Measurements from ENCODE around the gene TRAPPC8. TPM values are rescaled to one million over a fixed set of nuclear protein-coding genes. Genes with fewer than 3 reads are reported as not detected.
"Not testable (repeated sequence)": the region's sequence is repeated elsewhere in the genome, so short reads cannot be mapped to it uniquely, and the experiment has no call there.

TRAPPC8 gene
- total RNA-seq, 2 experiments from 2014 or later: 24.4 to 26.3 TPM

DNA sequence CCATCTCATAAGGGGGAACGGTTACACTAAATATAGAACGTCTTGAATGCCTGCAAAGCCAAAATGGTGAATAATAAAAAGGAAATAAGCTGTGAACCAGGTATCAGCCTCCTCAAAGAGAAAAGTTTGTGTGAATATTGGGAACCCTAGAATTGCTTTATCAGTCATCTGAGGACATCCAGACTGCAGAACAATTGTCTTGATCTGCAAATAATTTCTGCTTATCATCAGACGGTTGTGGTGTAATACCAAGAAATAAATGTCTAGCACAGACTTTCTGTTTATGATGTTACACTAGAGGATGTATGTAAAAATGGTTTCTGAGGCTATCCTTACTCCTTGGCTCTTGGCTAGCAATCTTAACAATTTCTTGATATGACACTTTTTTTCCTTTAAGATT is 128.8 kb downstream of the TRAPPC8 start:
- H3K36me3 ChIP-seq (ENCODE audit: insufficient read depth, low read length): no peaks in the 10 kb centered on the region
- intact Hi-C loops (cut with DNase I, micrococcal nuclease): no loop called here
- no peaks in the 10 kb centered on the region for H3K36me3 Mint-ChIP-seq (ENCODE audit: low read depth)
- ChIA-PET CTCF (no interaction called here), POLR2A (no interaction called here)
- DNase-seq: no peak
- H3K9me3 ChIP-seq (ENCODE audit: control insufficient read depth in 1 of 2, insufficient read depth in 1 of 2, low read length in 2 of 2): no peaks in the 10 kb centered on the region
- no peak overlapping the region for H3K4me3 ChIP-seq (ENCODE audit: low read length)
- no peaks in the 10 kb centered on the region for H3K27me3 ChIP-seq (ENCODE audit: control insufficient read depth in 1 of 2, insufficient read depth in 2 of 2, low read length in 2 of 2)
- H3K27ac Mint-ChIP-seq: no peak overlapping the region
- H3K27ac ChIP-seq (ENCODE audit: low read depth in 1 of 2, low read length in 2 of 2): no peak overlapping the region
- no peak for ATAC-seq (ENCODE audit: poor library complexity)
- TF ChIP-seq, protein P1, sequence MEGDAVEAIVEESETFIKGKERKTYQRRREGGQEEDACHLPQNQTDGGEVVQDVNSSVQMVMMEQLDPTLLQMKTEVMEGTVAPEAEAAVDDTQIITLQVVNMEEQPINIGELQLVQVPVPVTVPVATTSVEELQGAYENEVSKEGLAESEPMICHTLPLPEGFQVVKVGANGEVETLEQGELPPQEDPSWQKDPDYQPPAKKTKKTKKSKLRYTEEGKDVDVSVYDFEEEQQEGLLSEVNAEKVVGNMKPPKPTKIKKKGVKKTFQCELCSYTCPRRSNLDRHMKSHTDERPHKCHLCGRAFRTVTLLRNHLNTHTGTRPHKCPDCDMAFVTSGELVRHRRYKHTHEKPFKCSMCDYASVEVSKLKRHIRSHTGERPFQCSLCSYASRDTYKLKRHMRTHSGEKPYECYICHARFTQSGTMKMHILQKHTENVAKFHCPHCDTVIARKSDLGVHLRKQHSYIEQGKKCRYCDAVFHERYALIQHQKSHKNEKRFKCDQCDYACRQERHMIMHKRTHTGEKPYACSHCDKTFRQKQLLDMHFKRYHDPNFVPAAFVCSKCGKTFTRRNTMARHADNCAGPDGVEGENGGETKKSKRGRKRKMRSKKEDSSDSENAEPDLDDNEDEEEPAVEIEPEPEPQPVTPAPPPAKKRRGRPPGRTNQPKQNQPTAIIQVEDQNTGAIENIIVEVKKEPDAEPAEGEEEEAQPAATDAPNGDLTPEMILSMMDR (IDR thresholded peaks at IDR 0.05): no peak
- no peak overlapping the region for H3K4me3 Mint-ChIP-seq
- H3K9me3 Mint-ChIP-seq: no peaks in the 10 kb centered on the region
- H3K4me1 Mint-ChIP-seq (ENCODE audit: low read depth): no peaks in the 10 kb centered on the region
- H3K4me1 ChIP-seq (ENCODE audit: insufficient read depth, low read length): no peaks in the 10 kb centered on the region
- H3K27me3 Mint-ChIP-seq: no peaks in the 10 kb centered on the region

DNA sequence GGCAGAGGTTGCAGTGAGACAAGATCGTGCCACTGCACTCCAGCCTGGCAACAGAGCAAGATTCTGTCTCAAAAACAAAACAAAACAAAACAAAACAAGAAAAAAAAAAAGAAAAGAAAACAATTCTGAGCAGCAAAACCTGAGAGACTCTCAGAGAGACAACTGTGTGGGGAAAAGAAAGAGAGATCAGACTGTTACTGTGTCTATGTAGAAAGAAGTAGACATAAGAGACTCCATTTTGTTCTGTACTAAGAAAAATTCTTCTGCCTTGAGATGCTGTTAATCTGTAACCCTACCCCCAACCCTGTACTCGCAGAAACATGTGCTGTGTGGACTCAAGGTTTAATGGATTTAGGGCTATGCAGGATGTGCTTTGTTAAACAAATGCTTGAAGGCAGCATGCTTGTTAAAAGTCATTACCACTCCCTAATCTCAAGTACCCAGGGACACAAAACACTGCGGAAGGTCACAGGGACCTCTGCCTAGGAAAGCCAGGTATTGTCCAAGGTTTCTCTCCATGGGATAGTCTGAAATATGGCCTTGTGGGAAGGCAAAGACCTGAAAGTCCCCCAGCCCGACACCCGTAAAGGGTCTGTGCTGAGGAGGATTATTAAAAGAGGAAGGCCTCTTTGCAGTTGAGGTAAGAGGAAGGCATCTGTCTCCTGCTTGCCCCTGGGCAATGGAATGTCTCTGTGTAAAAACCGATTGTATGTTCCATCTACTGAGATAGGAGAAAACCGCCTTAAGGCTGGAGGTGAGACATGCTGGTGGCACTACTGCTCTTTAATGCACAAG is 132.4 kb downstream of the TRAPPC8 start:
- H3K4me3 Mint-ChIP-seq; CTCF ChIA-PET; intact Hi-C loops (cut with DNase I, micrococcal nuclease); POLR2A ChIA-PET; H3K9me3 Mint-ChIP-seq; H3K4me1 Mint-ChIP-seq (ENCODE audit: low read depth); H3K27ac Mint-ChIP-seq; DNase-seq; H3K9me3 ChIP-seq (ENCODE audit: control insufficient read depth in 1 of 2, insufficient read depth in 1 of 2, low read length in 2 of 2); H3K27ac ChIP-seq (ENCODE audit: low read depth in 1 of 2, low read length in 2 of 2); H3K36me3 ChIP-seq (ENCODE audit: insufficient read depth, low read length); H3K36me3 Mint-ChIP-seq (ENCODE audit: low read depth); H3K4me1 ChIP-seq (ENCODE audit: insufficient read depth, low read length); H3K27me3 Mint-ChIP-seq; H3K27me3 ChIP-seq (ENCODE audit: control insufficient read depth in 1 of 2, insufficient read depth in 2 of 2, low read length in 2 of 2); ATAC-seq (ENCODE audit: poor library complexity); H3K4me3 ChIP-seq (ENCODE audit: low read length): not testable (repeated sequence)

DNA sequence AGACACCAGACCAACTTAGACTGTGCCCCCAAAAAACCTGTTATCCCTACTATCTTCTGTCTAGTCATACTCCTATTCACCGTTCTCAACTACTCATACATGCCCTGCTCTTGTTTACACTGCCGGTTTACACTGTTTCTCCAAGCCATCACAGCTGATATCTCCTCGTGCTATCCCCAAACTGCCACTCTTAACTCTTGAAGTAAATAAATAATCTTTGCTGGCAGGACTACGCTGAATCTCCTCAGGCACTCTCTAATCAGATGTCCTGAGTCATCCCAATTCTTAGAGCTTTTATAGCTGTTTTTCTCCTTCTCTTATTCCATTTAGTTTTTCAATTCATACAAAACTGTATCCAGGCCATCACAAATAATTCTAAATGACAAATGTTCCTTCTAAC is 133.9 kb downstream of the TRAPPC8 start:
- intact Hi-C loops (cut with DNase I, micrococcal nuclease): not testable (repeated sequence)

DNA sequence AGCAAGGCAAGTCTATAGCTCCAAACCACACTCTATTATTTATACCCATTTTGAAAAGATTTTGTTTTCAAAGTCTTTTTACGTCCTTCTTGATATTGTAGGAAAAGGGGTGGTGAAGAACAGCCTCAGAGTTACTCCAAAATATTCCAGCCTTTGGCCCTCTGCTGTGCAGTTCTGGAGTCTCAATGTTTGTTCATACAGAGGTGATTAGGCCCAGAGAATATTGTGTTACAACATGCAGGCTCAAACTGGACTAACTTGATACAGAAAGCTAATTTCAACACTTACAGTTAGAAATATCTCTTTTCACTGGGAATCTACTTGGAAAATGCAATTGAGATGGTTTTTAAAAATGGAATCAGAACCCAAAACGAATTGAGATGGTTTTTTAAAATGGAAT is 141.8 kb downstream of the TRAPPC8 start:
- TF ChIP-seq, protein P1 (IDR thresholded peaks at IDR 0.05): no peak
- Mint-ChIP-seq H3K27me3 (no peaks in the 10 kb centered on the region), H3K36me3 (ENCODE audit: low read depth) (no peaks in the 10 kb centered on the region), H3K9me3 (no peaks in the 10 kb centered on the region), H3K27ac (no peak overlapping the region), H3K4me1 (ENCODE audit: low read depth) (no peaks in the 10 kb centered on the region), H3K4me3 (no peak overlapping the region)
- Histone ChIP-seq H3K27me3 (ENCODE audit: control insufficient read depth in 1 of 2, insufficient read depth in 2 of 2, low read length in 2 of 2) (no peaks in the 10 kb centered on the region), H3K4me3 (ENCODE audit: low read length) (no peak overlapping the region), H3K27ac (ENCODE audit: low read depth in 1 of 2, low read length in 2 of 2) (no peak overlapping the region), H3K4me1 (ENCODE audit: insufficient read depth, low read length) (no peaks in the 10 kb centered on the region), H3K9me3 (ENCODE audit: control insufficient read depth in 1 of 2, insufficient read depth in 1 of 2, low read length in 2 of 2) (no peaks in the 10 kb centered on the region), H3K36me3 (ENCODE audit: insufficient read depth, low read length) (no peaks in the 10 kb centered on the region)
- intact Hi-C loops (cut with DNase I, micrococcal nuclease): no loop called here
- DNase-seq: no peak
- no peak for ATAC-seq (ENCODE audit: poor library complexity)
- POLR2A ChIA-PET: no interaction called here
- CTCF ChIA-PET: no interaction called here

More for the DNA sequence above, 133.9 kb downstream of the TRAPPC8 start:
- DNase-seq; H3K9me3 Mint-ChIP-seq; H3K36me3 Mint-ChIP-seq (ENCODE audit: low read depth); H3K4me1 Mint-ChIP-seq (ENCODE audit: low read depth); CTCF ChIA-PET; H3K27ac ChIP-seq (ENCODE audit: low read depth in 1 of 2, low read length in 2 of 2); H3K4me1 ChIP-seq (ENCODE audit: insufficient read depth, low read length); H3K36me3 ChIP-seq (ENCODE audit: insufficient read depth, low read length); ATAC-seq (ENCODE audit: poor library complexity); H3K9me3 ChIP-seq (ENCODE audit: control insufficient read depth in 1 of 2, insufficient read depth in 1 of 2, low read length in 2 of 2); POLR2A ChIA-PET; H3K27me3 ChIP-seq (ENCODE audit: control insufficient read depth in 1 of 2, insufficient read depth in 2 of 2, low read length in 2 of 2); H3K27me3 Mint-ChIP-seq; H3K4me3 Mint-ChIP-seq; H3K27ac Mint-ChIP-seq; H3K4me3 ChIP-seq (ENCODE audit: low read length): not testable (repeated sequence)

DNA sequence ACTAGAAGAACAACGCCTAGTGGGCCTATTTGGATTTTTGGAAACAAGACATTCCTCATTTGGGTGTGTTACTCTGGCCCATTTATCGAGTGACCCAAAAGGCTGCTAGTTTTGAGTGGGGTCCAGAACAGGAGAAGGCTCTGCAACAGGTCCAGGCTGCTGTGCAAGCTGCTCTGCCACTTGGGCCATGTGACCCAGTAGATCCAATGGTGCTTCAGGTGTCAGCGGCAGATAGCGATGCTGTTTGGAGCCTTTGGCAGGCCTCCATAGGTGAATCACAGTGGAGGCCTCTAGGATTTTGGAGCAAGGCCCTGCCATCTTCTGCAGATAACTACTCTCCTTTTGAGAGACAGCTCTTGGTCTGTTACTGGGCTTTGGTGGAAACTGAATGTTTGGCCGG is 143.7 kb downstream of the TRAPPC8 start:
- CTCF ChIA-PET; H3K4me3 Mint-ChIP-seq; H3K4me1 Mint-ChIP-seq (ENCODE audit: low read depth); H3K27ac Mint-ChIP-seq; H3K9me3 ChIP-seq (ENCODE audit: control insufficient read depth in 1 of 2, insufficient read depth in 1 of 2, low read length in 2 of 2); H3K36me3 ChIP-seq (ENCODE audit: insufficient read depth, low read length); H3K27ac ChIP-seq (ENCODE audit: low read depth in 1 of 2, low read length in 2 of 2); H3K4me1 ChIP-seq (ENCODE audit: insufficient read depth, low read length); H3K36me3 Mint-ChIP-seq (ENCODE audit: low read depth); POLR2A ChIA-PET; DNase-seq; ATAC-seq (ENCODE audit: poor library complexity); H3K4me3 ChIP-seq (ENCODE audit: low read length); H3K27me3 Mint-ChIP-seq; H3K27me3 ChIP-seq (ENCODE audit: control insufficient read depth in 1 of 2, insufficient read depth in 2 of 2, low read length in 2 of 2); intact Hi-C loops (cut with DNase I, micrococcal nuclease); H3K9me3 Mint-ChIP-seq: not testable (repeated sequence)

Data from CD4-positive, alpha-beta T cell (primary cell).